Measurements from ENCODE around the gene PLEKHD1.

PLEKHD1 gene

GRCh38 chr14:69518289-69519101, 34.0 kb downstream of the PLEKHD1 start:
- DNase-seq (ENCODE audit: low read depth in 2 of 2) = no peak

- no peak for DNase-seq (ENCODE audit: low read depth in 2 of 2)
Observed at GRCh38 chr14:69519204-69520100, 34.9 kb downstream of the PLEKHD1 start.

GRCh38 chr14:69522026-69522425, 37.5 kb downstream of the PLEKHD1 start:
- no peak for DNase-seq (ENCODE audit: low read depth in 2 of 2)

- DNase-seq (ENCODE audit: low read depth in 2 of 2) = no peak
Observed at GRCh38 chr14:69525896-69526295, 41.4 kb downstream of the PLEKHD1 start.

- no peak for DNase-seq (ENCODE audit: low read depth in 2 of 2)
Observed at GRCh38 chr14:69527635-69528034, 43.1 kb downstream of the PLEKHD1 start.

GRCh38 chr14:69528143-69528542, 43.6 kb downstream of the PLEKHD1 start:
- no peak for DNase-seq (ENCODE audit: low read depth in 2 of 2)

- DNase-seq (ENCODE audit: low read depth in 2 of 2) = no peak
Observed at GRCh38 chr14:69528930-69529329, 44.4 kb downstream of the PLEKHD1 start.

GRCh38 chr14:69529563-69529962, 45.0 kb downstream of the PLEKHD1 start:
- DNase-seq (ENCODE audit: low read depth in 2 of 2) = no peak

GRCh38 chr14:69530095-69530494, 45.6 kb downstream of the PLEKHD1 start:
- no peak for DNase-seq (ENCODE audit: low read depth in 2 of 2)

GRCh38 chr14:69531135-69531534, 46.6 kb downstream of the PLEKHD1 start:
- DNase-seq (ENCODE audit: low read depth in 2 of 2) = no peak

- no peak for DNase-seq (ENCODE audit: low read depth in 2 of 2)
Observed at GRCh38 chr14:69532561-69533340, 48.2 kb downstream of the PLEKHD1 start.

GRCh38 chr14:69535230-69535848, 50.8 kb downstream of the PLEKHD1 start:
- no peak for DNase-seq (ENCODE audit: low read depth in 2 of 2)

GRCh38 chr14:69536971-69537370, 52.4 kb downstream of the PLEKHD1 start:
- no peak for DNase-seq (ENCODE audit: low read depth in 2 of 2)

- no peak for DNase-seq (ENCODE audit: low read depth in 2 of 2)
Observed at GRCh38 chr14:69537900-69538299, 53.4 kb downstream of the PLEKHD1 start.

- DNase-seq (ENCODE audit: low read depth in 2 of 2) = no peak
Observed at GRCh38 chr14:69538766-69539165, 54.2 kb downstream of the PLEKHD1 start.

- DNase-seq (ENCODE audit: low read depth in 2 of 2) = no peak
Observed at GRCh38 chr14:69539631-69540410, 55.3 kb downstream of the PLEKHD1 start.

- no peak for DNase-seq (ENCODE audit: low read depth in 2 of 2)
Observed at GRCh38 chr14:69540654-69541335, 56.3 kb downstream of the PLEKHD1 start.

GRCh38 chr14:69542311-69542710, 57.8 kb downstream of the PLEKHD1 start:
- no peak for DNase-seq (ENCODE audit: low read depth in 2 of 2)

- DNase-seq (ENCODE audit: low read depth in 2 of 2) = no peak
Observed at GRCh38 chr14:69543341-69544115, 59.0 kb downstream of the PLEKHD1 start.

Measured in stimulated activated CD4-positive, alpha-beta T cell treated with anti-CD3 and anti-CD28 coated beads, Interleukin-1b, Interleukin-23, amount 100 ng/mL, for 1 hour (primary cell).